T-helper 2 cell treated with Interferon-gamma antibody and Interleukin-4, amounts not matched to agents 5 μg/mL and 100 μg/mL, for 36 hours (primary cell): ENCODE data around the gene GLI2.
A peak's percentile ranks its signal among the peaks of the same experiment; 100 is the strongest.

Experiments
- DNase-seq: peaks from one replicate; pipeline ENCODE4 v3.0.0; 2021; ENCODE audit warnings: low spot score
- H3K27ac Mint-ChIP-seq: one replicate; pipeline ENCODE4 v1.8.0; 2021; ENCODE audit warnings: mild to moderate bottlenecking, mixed read lengths
- H3K27me3 Mint-ChIP-seq: one replicate; pipeline ENCODE4 v1.8.0; 2021; ENCODE audit warnings: low read depth, mixed read lengths
- H3K36me3 Mint-ChIP-seq: one replicate; pipeline ENCODE4 v1.8.0; 2021; ENCODE audit warnings: low read depth, mixed read lengths
- H3K4me1 Mint-ChIP-seq: one replicate; pipeline ENCODE4 v1.8.0; 2021; ENCODE audit warnings: low read depth, mixed read lengths
- H3K4me3 Mint-ChIP-seq: one replicate; pipeline ENCODE4 v1.8.0; 2022; ENCODE audit warnings: mild to moderate bottlenecking, moderate library complexity, mixed read lengths
- H3K9me3 Mint-ChIP-seq: one replicate; pipeline ENCODE4 v1.8.0; 2021; ENCODE audit warnings: mixed read lengths

The GLI2 gene

DNA sequence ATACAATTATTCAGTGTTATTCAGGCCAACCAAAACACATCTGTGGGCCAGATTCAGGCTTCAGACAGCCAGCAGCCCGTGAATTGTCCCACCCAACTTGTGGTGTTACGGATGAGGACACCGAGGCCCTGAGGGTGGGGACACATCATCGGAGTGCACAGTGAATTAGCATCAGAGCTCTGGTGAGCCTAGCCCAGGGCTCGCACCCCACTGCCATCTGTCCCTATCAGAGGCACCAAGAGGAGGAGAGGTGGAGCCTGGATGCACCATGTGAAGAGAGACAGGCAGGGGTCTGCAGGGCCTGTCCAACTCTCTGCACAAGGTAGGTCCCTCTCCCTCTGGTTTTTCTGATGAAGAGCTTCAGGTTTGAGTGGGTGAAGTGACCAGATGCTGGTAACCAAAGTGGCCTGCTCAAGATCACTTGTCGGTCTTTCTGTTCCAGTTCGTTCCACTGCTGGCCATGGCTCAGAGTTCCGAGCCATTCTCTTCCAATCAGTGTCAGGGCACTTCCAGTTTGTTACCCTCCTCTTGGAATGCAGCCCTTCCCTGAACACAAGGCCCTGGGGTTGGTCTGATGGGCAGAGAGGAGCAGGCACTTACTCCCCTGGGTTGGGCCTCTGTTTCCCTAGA lies 14.8 kb upstream of the GLI2 start:
- no peaks in the 10 kb centered on the region for H3K4me1 Mint-ChIP-seq

DNA sequence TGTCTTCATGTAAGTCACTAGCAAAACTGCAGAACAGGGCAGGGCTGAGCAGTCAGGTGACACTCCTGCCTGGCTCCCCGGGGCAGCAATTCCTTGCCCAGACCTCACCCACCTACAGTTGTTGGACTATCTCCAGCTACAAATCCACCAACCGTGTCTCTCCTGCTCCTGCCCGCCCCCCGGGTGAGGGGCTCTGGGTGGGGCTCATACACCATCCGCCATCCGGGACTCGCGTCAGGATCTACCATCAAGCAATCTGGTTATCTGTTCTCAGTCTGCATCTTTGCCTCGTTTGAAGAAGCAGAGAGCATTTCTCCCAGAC lies 13.5 kb upstream of the GLI2 start:
- Mint-ChIP-seq H3K27me3 (peaks cover 6% of the 10 kb centered on the region), H3K9me3 (no peaks in the 10 kb centered on the region), H3K4me1 (no peaks in the 10 kb centered on the region), H3K36me3 (no peaks in the 10 kb centered on the region), H3K4me3 (no peak overlapping the region), H3K27ac (no peak overlapping the region)
- DNase-seq: no peak

More for the DNA sequence above, 14.8 kb upstream of the GLI2 start:
- H3K9me3 Mint-ChIP-seq: no peaks in the 10 kb centered on the region
- no peak for DNase-seq
- no peaks in the 10 kb centered on the region for H3K36me3 Mint-ChIP-seq
- H3K27ac Mint-ChIP-seq: no peak overlapping the region
- H3K4me3 Mint-ChIP-seq: no peak overlapping the region
- peaks cover 6% of the 10 kb centered on the region for H3K27me3 Mint-ChIP-seq

DNA sequence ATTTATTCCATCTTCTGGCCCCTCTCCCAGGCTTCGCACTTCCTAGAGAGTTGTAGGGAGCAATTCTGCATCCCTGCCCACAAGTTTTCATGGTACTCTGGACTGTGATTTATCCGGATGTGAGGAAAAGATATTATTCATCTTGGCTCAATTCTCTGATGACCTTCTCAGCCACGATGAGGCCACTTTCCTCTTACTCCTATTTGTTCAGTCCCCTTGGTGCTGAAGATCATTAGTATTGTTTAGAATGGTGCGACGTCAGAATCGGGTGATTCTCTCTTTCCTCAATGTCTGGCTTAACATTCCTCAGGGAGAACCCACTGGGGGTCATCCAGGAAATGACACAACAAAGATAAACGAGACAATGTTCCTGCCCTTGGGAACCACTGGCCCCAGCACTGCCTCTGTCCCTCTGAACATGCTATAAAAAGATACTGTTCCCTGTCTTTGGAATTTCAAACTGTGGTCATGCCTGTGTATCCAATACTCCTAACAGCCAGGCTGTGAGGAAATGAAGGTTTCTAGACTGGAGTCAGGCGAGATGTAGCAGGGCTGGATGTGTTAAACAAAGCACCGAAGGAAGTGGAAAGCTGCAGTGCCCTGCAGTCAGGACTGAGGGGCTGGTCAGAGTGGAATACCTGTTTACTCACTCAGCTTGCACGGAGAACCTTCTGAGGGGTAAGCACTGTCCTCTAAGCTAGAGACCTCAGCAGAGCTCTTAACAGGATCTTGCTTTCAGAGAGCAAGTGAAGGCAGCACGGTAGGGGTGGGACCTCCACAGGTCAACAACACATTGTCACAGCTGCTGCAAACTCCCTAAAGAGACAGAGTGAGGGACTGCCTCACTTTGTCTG lies 12.9 kb upstream of the GLI2 start:
- Mint-ChIP-seq H3K4me1 (no peaks in the 10 kb centered on the region), H3K9me3 (no peaks in the 10 kb centered on the region), H3K27me3 (peaks cover 6% of the 10 kb centered on the region), H3K4me3 (no peak overlapping the region), H3K36me3 (no peaks in the 10 kb centered on the region), H3K27ac (no peak overlapping the region)
- no peak for DNase-seq

DNA sequence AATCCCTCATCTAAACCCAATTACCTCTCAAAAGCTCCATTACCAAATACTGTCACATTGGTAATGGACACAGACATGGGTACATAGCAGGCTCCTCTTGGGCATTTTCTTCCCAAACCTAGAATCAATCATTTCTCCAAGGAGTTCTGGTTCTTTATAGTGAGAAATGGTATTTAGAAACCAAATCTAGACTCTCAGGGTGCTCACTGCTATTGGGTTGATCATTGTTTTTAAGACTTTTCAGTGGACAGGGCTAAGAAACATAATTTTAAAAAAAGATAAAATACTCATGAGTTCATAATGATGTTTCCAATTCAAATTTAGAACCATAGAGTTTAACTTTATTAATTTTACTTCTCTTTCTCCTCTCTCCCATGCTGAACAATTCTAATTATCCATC lies 9.4 kb upstream of the GLI2 start:
- no peak for DNase-seq
- Mint-ChIP-seq H3K27me3 (peaks cover 6% of the 10 kb centered on the region), H3K9me3 (no peaks in the 10 kb centered on the region), H3K4me1 (no peaks in the 10 kb centered on the region), H3K4me3 (no peak overlapping the region), H3K27ac (no peak overlapping the region), H3K36me3 (no peaks in the 10 kb centered on the region)

DNA sequence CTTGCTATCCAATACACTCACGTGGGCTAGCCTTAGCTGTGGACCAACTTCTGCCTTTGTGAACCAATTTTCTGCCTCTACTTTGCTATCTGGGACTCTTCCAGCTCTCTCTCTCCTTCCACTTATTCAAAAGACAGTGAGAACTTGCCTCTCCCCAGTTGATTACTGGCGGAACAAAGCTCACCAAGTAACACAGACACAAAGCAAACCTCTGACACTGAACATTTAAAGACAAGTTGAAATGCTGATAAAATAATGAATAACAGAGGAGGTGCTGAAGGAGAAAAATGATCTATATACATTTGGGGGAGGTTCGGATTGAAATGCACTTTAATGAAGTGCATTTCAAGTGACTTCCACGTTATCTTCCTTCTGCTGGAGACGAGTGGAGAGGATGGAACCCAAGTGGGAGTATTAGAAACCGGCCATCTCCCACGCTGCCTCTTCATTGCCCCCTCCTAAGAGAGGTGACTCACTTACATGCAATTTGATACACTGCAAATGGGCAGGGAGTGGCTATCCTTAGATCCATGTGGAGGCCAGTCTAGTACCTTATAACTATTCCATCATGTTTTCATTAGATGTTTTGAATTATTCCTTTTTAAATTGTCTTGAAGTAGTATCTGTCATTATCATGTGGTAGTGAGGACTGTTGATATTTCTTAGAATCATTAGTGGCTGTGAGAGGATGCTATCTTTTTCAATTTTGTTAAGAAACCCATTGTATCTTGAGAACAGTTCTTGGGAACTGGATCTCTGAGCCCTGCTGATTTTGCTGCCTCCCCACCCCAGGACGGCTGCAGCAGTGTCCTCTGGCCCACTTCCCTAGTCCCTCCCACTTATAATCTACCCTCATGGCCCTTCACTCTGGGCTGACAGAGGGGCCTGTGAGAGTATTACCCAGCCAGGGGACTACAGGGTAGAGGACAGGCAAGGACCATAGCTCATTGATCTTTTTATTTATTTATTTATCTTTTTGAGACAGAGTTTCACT lies 6.0 kb upstream of the GLI2 start:
- H3K27ac Mint-ChIP-seq: no peak overlapping the region
- peaks cover 5% of the 10 kb centered on the region for H3K4me1 Mint-ChIP-seq
- H3K9me3 Mint-ChIP-seq: no peaks in the 10 kb centered on the region
- no peak for DNase-seq
- H3K36me3 Mint-ChIP-seq: no peaks in the 10 kb centered on the region
- peaks cover 25% of the 10 kb centered on the region for H3K27me3 Mint-ChIP-seq
- no peak overlapping the region for H3K4me3 Mint-ChIP-seq

DNA sequence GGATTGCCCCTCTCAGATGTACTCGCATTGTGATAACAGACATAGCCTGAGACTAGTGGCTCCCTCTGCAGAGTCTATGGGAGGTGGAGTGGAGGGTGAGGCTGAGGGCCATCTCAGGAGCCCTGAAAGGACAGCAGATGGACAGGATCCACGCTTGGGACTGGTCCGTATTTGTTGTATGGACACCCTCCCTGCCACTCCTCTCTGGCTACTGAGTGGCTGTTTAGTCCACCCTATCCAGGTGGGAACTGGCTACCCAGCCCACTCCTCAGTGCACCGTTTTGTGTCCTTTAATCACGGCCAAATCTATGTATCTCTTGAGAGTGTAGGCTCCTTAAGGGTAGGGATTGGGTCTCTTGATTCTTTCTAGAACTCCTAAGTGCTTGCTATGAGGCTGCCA lies 4.5 kb upstream of the GLI2 start:
- H3K9me3 Mint-ChIP-seq: no peaks in the 10 kb centered on the region
- DNase-seq: no peak
- H3K36me3 Mint-ChIP-seq: no peaks in the 10 kb centered on the region
- no peak overlapping the region for H3K27ac Mint-ChIP-seq
- peaks cover 5% of the 10 kb centered on the region for H3K4me1 Mint-ChIP-seq
- peaks cover 29% of the 10 kb centered on the region for H3K27me3 Mint-ChIP-seq
- H3K4me3 Mint-ChIP-seq: no peak overlapping the region

DNA sequence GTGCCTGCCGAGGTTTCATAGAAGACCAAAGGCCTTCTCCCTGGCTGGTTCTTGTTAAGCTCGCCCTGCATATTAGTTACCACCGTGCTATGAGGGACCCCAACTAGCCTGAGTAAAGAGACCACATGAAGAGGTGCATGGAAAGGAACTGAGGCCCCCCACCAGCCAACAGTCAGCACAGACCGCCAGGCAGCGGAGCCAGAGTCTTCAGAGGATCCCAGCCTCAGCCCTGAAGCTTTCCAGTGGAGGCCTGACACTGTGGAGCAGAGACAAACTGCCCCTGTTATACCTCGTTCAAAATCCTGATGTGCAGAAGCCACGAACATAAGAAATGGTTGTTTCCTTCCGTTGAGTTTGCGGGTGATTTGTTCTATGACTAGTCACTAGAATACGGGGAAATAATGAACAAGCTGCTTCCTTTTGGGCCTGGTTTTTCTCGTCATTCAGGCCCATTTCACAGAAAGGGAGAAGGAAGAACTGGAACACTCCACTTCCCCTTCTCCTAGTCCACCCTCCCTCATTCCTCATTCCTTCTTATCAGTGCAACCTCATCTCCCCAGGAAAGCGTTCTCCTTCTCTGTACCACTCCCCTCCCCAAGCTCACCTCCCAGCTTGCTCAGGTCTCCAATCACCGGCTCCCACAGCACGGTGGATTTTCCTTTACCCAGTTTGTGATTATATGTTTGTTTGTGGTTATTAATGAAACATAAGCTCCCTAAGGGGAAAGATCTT lies 3.0 kb upstream of the GLI2 start:
- H3K4me3 Mint-ChIP-seq: peak overlapping the region; percentile 1
- H3K36me3 Mint-ChIP-seq: no peaks in the 10 kb centered on the region
- no peaks in the 10 kb centered on the region for H3K9me3 Mint-ChIP-seq
- no peak for DNase-seq
- H3K27ac Mint-ChIP-seq: peak overlapping the region; percentile 46
- H3K4me1 Mint-ChIP-seq: peaks cover 5% of the 10 kb centered on the region
- H3K27me3 Mint-ChIP-seq: peaks cover 40% of the 10 kb centered on the region

DNA sequence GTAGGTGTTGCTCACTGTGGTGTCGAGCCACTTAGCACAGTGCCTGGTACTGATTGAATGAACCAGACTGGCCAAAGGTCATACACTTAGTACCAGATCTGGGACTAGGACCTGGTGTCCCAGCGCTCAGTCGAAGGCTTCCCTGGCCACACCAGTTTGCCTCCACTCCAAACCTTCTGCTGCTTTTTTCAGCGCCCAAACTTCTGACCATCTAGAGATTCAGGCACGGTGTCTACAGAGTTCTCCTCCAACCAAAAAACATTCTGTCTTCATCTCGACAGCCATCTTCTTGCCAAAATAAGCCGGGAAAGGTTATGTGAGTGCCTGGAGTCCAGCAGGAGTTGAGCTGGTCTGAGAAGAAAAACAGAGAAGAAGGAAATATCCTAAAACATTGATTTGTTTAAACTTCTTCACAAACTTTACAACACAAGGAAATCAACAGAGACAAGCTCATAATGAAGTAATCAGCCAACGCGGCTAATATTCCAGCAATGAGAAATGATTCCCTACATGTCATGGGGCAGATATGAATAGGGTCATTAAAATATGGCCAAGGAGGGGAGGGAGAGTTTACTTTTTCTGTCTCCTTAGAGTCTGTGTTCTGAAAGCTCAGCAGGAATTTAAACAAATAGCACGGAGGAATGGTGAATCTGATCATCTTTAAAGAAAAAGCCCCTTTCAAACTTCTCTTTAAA lies 2.3 kb upstream of the GLI2 start:
- H3K4me3 Mint-ChIP-seq: peak overlapping the region; percentile 1
- H3K4me1 Mint-ChIP-seq: peaks cover 5% of the 10 kb centered on the region
- no peak for DNase-seq
- no peak overlapping the region for H3K27ac Mint-ChIP-seq
- peaks cover 47% of the 10 kb centered on the region for H3K27me3 Mint-ChIP-seq
- H3K36me3 Mint-ChIP-seq: no peaks in the 10 kb centered on the region
- H3K9me3 Mint-ChIP-seq: no peaks in the 10 kb centered on the region

DNA sequence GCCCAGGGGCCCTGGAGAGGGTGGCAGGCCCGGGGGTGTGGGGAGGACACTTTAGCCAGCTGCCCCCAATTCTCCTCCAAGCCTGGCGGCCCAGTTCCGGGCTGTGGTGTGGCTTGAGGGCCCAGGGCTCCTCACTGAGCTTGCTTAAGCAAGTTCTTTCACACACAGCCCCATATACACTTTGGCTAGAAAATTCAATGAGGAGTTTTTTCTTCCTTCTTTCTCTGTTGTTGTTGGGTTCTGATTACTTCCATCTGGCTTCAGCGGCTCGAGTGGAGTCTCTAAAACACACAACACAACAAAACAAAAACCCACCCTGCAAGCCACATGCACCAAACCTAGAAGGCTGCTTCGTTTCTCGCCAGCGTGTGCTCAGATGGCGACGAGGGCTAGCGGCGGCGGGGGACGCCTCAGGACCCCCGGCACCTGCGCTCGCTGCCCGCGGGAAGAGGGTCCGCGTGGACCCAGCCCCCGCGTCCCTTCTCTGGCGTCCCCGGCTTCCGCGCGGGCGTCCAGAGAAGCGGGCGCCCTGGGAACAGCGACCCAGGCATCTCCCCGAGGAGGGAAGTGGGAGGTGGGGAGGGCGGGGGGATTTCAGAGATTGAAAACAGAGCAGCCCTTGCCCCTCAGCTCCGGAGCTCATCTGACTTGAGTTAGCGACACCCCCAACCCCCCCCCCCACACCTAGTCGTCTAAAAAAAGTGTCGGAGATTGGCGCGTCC lies 577 bp upstream of the GLI2 start:
- no peaks in the 10 kb centered on the region for H3K36me3 Mint-ChIP-seq

DNA sequence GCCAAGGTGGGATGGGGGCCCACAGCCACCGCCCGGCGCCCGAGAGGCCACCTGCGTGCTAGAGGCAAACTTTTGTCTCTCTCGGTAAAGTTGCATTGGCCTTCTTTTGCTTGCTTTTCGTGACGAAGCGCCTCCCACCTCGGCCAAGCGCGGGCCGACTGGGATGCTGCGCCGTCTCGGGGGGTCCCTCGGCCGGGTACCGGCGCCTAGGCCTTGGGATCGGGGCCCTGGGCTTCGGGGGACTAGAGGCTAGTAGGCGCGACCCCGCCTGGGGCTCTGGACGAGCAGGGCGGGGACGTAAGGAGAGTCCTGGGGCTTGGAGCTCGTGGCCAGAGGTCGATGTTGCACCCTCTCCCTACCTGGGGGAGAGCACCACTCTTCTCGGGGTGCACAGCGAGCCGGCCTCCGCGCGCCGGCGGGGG lies 545 bp downstream of the GLI2 start:
- H3K4me1 Mint-ChIP-seq: peaks cover 5% of the 10 kb centered on the region
- no peaks in the 10 kb centered on the region for H3K9me3 Mint-ChIP-seq
- peaks cover 71% of the 10 kb centered on the region for H3K27me3 Mint-ChIP-seq
- H3K36me3 Mint-ChIP-seq: no peaks in the 10 kb centered on the region
- DNase-seq: no peak
- no peak overlapping the region for H3K4me3 Mint-ChIP-seq
- no peak overlapping the region for H3K27ac Mint-ChIP-seq

More for the DNA sequence above, 577 bp upstream of the GLI2 start:
- no peak for DNase-seq
- Mint-ChIP-seq H3K9me3 (no peaks in the 10 kb centered on the region), H3K27ac (no peak overlapping the region), H3K27me3 (peaks cover 61% of the 10 kb centered on the region), H3K4me1 (peaks cover 5% of the 10 kb centered on the region), H3K4me3 (no peak overlapping the region)

DNA sequence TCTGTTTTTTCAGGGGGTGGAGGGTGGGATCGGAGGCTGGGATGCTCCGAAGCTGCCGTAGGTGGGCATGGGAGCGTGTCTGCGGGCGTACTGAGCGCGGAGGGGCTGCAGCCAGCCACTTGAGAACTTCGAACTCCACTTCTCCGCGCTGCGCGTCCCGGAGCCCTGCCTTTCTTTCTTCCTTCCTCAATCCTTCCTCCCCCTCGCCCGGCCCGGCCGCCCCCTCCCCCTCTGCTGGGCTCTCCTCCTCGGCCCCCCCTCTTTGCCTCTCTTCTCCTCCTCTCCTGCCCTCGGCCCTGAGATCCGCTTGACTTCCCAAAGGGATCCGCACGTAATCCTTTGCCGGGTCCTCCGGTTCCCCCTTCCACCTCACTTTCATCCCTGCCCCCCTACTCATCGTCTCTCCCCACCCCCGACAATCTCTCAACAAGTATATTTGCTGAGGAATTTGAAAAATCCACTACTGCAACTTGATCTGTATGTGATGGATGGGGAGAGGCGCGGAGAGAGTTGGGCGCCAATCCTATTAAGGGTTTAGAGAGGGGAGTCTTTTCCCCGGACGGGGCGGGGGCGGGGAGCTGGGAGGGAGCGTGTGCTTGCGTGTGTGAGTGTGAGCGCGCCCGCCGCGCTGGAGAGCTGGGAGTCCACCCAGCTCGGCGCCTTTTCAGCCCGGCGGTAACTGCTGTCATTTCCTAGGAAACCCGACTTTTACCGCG lies 1.1 kb downstream of the GLI2 start:
- Mint-ChIP-seq H3K4me1 (peaks cover 5% of the 10 kb centered on the region), H3K4me3 (peak overlapping the region; percentile 36), H3K9me3 (no peaks in the 10 kb centered on the region), H3K27ac (no peak overlapping the region), H3K36me3 (no peaks in the 10 kb centered on the region), H3K27me3 (peaks cover 73% of the 10 kb centered on the region)
- DNase-seq: no peak
